ENCODE results near the gene BPNT1. TPM values are rescaled to one million over a fixed set of nuclear protein-coding genes. Genes with fewer than 3 reads are reported as not detected.
"Not testable (repeated sequence)": the region's sequence is repeated elsewhere in the genome, so short reads cannot be mapped to it uniquely, and the experiment has no call there.

Gene BPNT1
- total and polyA plus RNA-seq, 2 donors (not counting 1 experiment from before 2014, with no cell fraction given) = 23.8 to 51.2 TPM

DNA sequence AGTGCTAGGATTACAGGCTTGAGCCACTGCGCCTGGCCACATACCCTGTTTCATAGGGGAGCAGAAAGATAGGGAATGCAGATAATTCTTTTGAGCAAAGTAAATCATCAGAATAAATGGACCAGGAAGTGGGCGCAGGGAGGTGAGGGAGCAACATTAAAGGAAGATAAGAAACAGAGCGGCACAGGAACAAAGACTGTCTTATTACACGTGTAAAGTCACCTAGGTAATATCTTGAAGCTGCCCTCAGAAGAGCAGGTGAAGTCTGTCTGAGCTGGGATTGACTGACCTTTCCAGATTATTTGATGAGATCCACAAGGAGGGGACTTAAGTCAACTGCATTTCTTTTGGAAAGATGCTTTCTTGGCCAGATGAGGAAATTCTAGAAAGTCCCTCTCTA, 50.9 kb downstream of the BPNT1 start:
- Histone ChIP-seq H4K20me1 (ENCODE audit: control insufficient read depth, extremely low read depth, insufficient read depth, low read length) (no peaks in the 10 kb centered on the region), H3K36me3 (ENCODE audit: control insufficient read depth, insufficient read depth, low read length) (peaks cover 3% of the 10 kb centered on the region), H3K9me3 (ENCODE audit: control insufficient read depth, insufficient read depth, low read depth, low read length) (no peaks in the 10 kb centered on the region), H3K4me3 (replicated peaks in 1 of 4; ENCODE audit: control extremely low read depth in 1 of 4, insufficient read depth in 1 of 4, low read depth in 3 of 4, low read length in 4 of 4) (no peak overlapping the region), H3K27me3 (ENCODE audit: control insufficient read depth, insufficient read depth, low read length) (no peaks in the 10 kb centered on the region), H3K27ac (ENCODE audit: insufficient read depth, low read length) (no peak overlapping the region), H3K4me2 (ENCODE audit: extremely low read depth, insufficient read depth, low read length) (no peak overlapping the region), H3K79me2 (ENCODE audit: control insufficient read depth, insufficient read depth, low read length) (peaks cover 42% of the 10 kb centered on the region), H3K9ac (ENCODE audit: insufficient read depth, low read length) (no peak overlapping the region), H2AFZ (ENCODE audit: low read length) (no peak overlapping the region), H3K4me1 (ENCODE audit: control insufficient read depth, extremely low read depth, insufficient read depth, low read length) (no peaks in the 10 kb centered on the region)
- no peak for TF ChIP-seq EZH2 (IDR thresholded peaks at IDR 0.05; ENCODE audit: low read length, missing control alignments)
- TF ChIP-seq, protein P1, sequence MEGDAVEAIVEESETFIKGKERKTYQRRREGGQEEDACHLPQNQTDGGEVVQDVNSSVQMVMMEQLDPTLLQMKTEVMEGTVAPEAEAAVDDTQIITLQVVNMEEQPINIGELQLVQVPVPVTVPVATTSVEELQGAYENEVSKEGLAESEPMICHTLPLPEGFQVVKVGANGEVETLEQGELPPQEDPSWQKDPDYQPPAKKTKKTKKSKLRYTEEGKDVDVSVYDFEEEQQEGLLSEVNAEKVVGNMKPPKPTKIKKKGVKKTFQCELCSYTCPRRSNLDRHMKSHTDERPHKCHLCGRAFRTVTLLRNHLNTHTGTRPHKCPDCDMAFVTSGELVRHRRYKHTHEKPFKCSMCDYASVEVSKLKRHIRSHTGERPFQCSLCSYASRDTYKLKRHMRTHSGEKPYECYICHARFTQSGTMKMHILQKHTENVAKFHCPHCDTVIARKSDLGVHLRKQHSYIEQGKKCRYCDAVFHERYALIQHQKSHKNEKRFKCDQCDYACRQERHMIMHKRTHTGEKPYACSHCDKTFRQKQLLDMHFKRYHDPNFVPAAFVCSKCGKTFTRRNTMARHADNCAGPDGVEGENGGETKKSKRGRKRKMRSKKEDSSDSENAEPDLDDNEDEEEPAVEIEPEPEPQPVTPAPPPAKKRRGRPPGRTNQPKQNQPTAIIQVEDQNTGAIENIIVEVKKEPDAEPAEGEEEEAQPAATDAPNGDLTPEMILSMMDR (conservative IDR thresholded peaks at IDR 0.05 in 1 of 2, IDR thresholded peaks at IDR 0.05 in 1 of 2; ENCODE audit: low read depth in 1 of 2, low read length in 2 of 2) = no peak
- DNase-seq (ENCODE audit: low read depth in 2 of 2) = no peak

DNA sequence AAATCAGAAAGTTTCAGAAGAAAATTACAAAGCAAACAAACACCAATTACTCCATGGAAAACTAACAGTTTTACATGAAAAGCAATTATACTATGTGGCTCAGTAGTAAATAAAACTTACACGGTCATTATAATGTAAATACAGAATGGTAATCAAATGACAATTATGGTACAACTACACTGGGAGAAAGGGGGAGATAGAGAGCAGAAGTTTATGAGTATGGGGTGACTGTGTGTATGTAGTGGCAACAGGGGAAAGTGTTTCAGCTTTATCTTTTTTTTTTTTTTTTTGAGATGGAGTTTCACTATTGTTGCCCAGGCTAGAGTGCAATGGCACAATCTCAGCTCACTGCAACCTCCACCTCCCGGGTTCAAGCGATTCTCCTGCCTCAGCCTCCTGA, 51.8 kb downstream of the BPNT1 start:
- H4K20me1 ChIP-seq (ENCODE audit: control insufficient read depth, extremely low read depth, insufficient read depth, low read length); DNase-seq (ENCODE audit: low read depth in 2 of 2); H3K9me3 ChIP-seq (ENCODE audit: control insufficient read depth, insufficient read depth, low read depth, low read length); H3K4me2 ChIP-seq (ENCODE audit: extremely low read depth, insufficient read depth, low read length); H3K4me1 ChIP-seq (ENCODE audit: control insufficient read depth, extremely low read depth, insufficient read depth, low read length); H3K9ac ChIP-seq (ENCODE audit: insufficient read depth, low read length); H3K27me3 ChIP-seq (ENCODE audit: control insufficient read depth, insufficient read depth, low read length); H3K4me3 ChIP-seq (replicated peaks in 1 of 4; ENCODE audit: control extremely low read depth in 1 of 4, insufficient read depth in 1 of 4, low read depth in 3 of 4, low read length in 4 of 4); H3K36me3 ChIP-seq (ENCODE audit: control insufficient read depth, insufficient read depth, low read length); H3K27ac ChIP-seq (ENCODE audit: insufficient read depth, low read length); H2AFZ ChIP-seq (ENCODE audit: low read length): not testable (repeated sequence)
- peaks cover 35% of the 10 kb centered on the region for H3K79me2 ChIP-seq (ENCODE audit: control insufficient read depth, insufficient read depth, low read length)

DNA sequence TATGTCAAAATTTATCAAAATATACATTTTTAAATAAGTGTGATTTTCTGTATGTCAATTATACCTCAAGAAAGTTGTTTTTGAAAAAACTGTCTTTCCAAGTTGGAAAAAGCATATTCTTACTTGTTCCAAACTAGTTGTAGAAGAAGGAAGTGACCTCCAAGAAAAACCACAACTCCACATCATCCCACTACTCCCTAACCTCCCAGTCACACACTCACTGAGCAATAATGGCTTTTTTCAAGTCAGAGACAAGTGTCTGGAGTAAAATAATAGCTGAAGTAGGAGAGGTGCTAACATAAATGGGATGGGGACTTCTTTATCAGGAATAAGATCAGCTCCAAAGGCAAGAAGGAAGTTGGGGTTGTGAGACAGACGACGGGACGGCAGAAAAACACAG, 56.7 kb downstream of the BPNT1 start:
- Histone ChIP-seq H3K36me3 (ENCODE audit: control insufficient read depth, insufficient read depth, low read length) (no peaks in the 10 kb centered on the region), H3K9ac (ENCODE audit: insufficient read depth, low read length) (no peak overlapping the region), H3K4me2 (ENCODE audit: extremely low read depth, insufficient read depth, low read length) (no peak overlapping the region), H3K9me3 (ENCODE audit: control insufficient read depth, insufficient read depth, low read depth, low read length) (no peaks in the 10 kb centered on the region), H3K4me1 (ENCODE audit: control insufficient read depth, extremely low read depth, insufficient read depth, low read length) (no peaks in the 10 kb centered on the region), H4K20me1 (ENCODE audit: control insufficient read depth, extremely low read depth, insufficient read depth, low read length) (no peaks in the 10 kb centered on the region), H3K27me3 (ENCODE audit: control insufficient read depth, insufficient read depth, low read length) (no peaks in the 10 kb centered on the region), H3K4me3 (replicated peaks in 1 of 4; ENCODE audit: control extremely low read depth in 1 of 4, insufficient read depth in 1 of 4, low read depth in 3 of 4, low read length in 4 of 4) (no peak overlapping the region), H3K79me2 (ENCODE audit: control insufficient read depth, insufficient read depth, low read length) (peaks cover 24% of the 10 kb centered on the region), H2AFZ (ENCODE audit: low read length) (no peak overlapping the region), H3K27ac (ENCODE audit: insufficient read depth, low read length) (no peak overlapping the region)
- DNase-seq (ENCODE audit: low read depth in 2 of 2) = no peak
- TF ChIP-seq EZH2 (IDR thresholded peaks at IDR 0.05; ENCODE audit: low read length, missing control alignments) = no peak
- TF ChIP-seq, protein P1 (conservative IDR thresholded peaks at IDR 0.05 in 1 of 2, IDR thresholded peaks at IDR 0.05 in 1 of 2; ENCODE audit: low read depth in 1 of 2, low read length in 2 of 2) = no peak
